Natural killer cell (primary cell): ENCODE results near the gene RNF224. TPM values are rescaled to one million over a fixed set of nuclear protein-coding genes. Genes with fewer than 3 reads are reported as not detected.

Source experiments
- ATAC-seq, 3 donors: fragments of 150-1000 bp in 2 of 3; fragments of 200-7000 bp in 1 of 3; cut with Tn5 transposase; 1 replicate in 1 of 3; 2 replicates in 2 of 3; pipeline ENCODE4 v1.10.0; 2021; ENCODE audit warnings: mild to moderate bottlenecking in 2 of 3, moderate library complexity in 2 of 3
- DNase-seq, 2 donors: peaks; one replicate each; pipeline versions ENCODE4 v3.0.0 to v3.0.0-alpha.2; 2013 to 2021; ENCODE audit warnings: mixed read lengths in 1 of 2
- H3K27ac ChIP-seq: one replicate; pipeline ENCODE4 v1.5.1; 2013; ENCODE audit warnings: mild to moderate bottlenecking, low read length
- H3K27me3 ChIP-seq: one replicate; pipeline ENCODE4 v1.6.1; 2013; ENCODE audit warnings: low read length; ENCODE audit not compliant: control insufficient read depth, insufficient read depth
- H3K36me3 ChIP-seq: one replicate; pipeline ENCODE4 v1.6.1; 2013; ENCODE audit warnings: low read length; ENCODE audit not compliant: control insufficient read depth, insufficient read depth
- H3K4me1 ChIP-seq: one replicate; pipeline ENCODE4 v1.6.1; 2013; ENCODE audit warnings: low read length; ENCODE audit not compliant: control insufficient read depth, insufficient read depth
- H3K4me3 ChIP-seq: one replicate; pipeline ENCODE4 v1.5.1; 2013; ENCODE audit warnings: low read length
- H3K9me3 ChIP-seq: one replicate; pipeline ENCODE4 v1.6.1; 2013; ENCODE audit warnings: low read length; ENCODE audit not compliant: control insufficient read depth, insufficient read depth
- H3K27ac Mint-ChIP-seq, 2 donors: one replicate each; pipeline ENCODE4 v1.8.0; 2022; ENCODE audit warnings: mild to moderate bottlenecking in 2 of 2, mixed read lengths in 2 of 2, moderate library complexity in 1 of 2
- H3K27me3 Mint-ChIP-seq, 2 donors: one replicate each; pipeline ENCODE4 v1.8.0; 2022; ENCODE audit warnings: low read depth in 2 of 2, mixed read lengths in 2 of 2
- H3K36me3 Mint-ChIP-seq: one replicate; pipeline ENCODE4 v1.8.0; 2022; ENCODE audit warnings: mixed read lengths
- H3K4me1 Mint-ChIP-seq, 2 donors: one replicate each; pipeline ENCODE4 v1.8.0; 2022; ENCODE audit warnings: mixed read lengths in 2 of 2
- H3K4me3 Mint-ChIP-seq: one replicate; pipeline ENCODE4 v1.8.0; 2022; ENCODE audit warnings: mild to moderate bottlenecking, moderate library complexity, mixed read lengths
- H3K9me3 Mint-ChIP-seq, 2 donors: one replicate each; pipeline ENCODE4 v1.8.0; 2022; ENCODE audit warnings: mixed read lengths in 2 of 2
- WGBS: methylation state at CpG from one replicate; pipeline ENCODE4 v1.1.7; 2013; ENCODE audit warnings: missing lambda C conversion rate; ENCODE audit not compliant: insufficient coverage; 5-methylcytosine and 5-hydroxymethylcytosine counted together
- intact Hi-C: fragments of 100-400 bp; cut with micrococcal nuclease; formaldehyde crosslinking; loops from one replicate; pipeline ENCODE4 v1.14.2; 2022
- total RNA-seq, 4 donors: library from RNA; stranded (reverse); fragments of 120-200 nt in 1 of 4; gene quantifications; one replicate each; pipeline versions ENCODE4 v1.2.3 to v1.2.4, GENCODE V29; 2013 to 2022
- TF ChIP-seq, protein P1 (sequence below): fragments of 200-600 bp; IDR thresholded peaks from one replicate; pipeline ENCODE4 v1.8.0; 2022; ENCODE audit warnings: antibody characterized with exemption

The RNF224 gene
- total RNA-seq, 3 donors from 2014 or later (not counting 1 experiment from before 2014, with no cell fraction given) = not detected

DNA sequence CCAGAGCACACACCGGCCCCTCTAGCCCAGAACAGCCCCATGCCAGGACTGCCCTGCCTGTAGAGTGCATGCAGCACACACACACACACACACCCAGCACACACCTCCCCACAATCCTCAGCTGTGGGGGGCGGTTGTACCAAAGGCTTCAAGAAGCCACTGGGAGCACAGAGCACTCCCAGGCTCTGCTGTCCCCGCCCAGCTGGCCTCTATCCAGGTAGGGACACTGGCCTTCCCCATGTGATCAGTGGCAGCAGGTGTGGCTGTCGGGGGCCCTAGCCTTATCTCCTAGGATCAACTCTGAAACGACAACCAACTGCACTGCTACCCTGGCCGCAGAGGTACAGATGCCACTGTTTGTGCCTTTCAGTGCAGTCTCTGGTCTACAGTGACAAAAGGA, 40.9 kb upstream of the RNF224 start:
- Mint-ChIP-seq H3K36me3 (no peaks in the 10 kb centered on the region), H3K27ac (no peak overlapping the region), H3K4me1 (peaks cover 20 to 44% of the 10 kb centered on the region in 2 donors), H3K4me3 (no peak overlapping the region), H3K27me3 (no peaks in the 10 kb centered on the region), H3K9me3 (no peaks in the 10 kb centered on the region)
- Histone ChIP-seq H3K4me3 (no peak overlapping the region), H3K27ac (no peak overlapping the region), H3K9me3 (no peaks in the 10 kb centered on the region), H3K4me1 (peaks cover 43% of the 10 kb centered on the region), H3K36me3 (peaks cover 57% of the 10 kb centered on the region), H3K27me3 (no peaks in the 10 kb centered on the region)
- WGBS = 93% methylated on average over 6 of the region's 6 CpGs
- no peak for DNase-seq
- intact Hi-C loops = no loop called here
- TF ChIP-seq, protein P1, sequence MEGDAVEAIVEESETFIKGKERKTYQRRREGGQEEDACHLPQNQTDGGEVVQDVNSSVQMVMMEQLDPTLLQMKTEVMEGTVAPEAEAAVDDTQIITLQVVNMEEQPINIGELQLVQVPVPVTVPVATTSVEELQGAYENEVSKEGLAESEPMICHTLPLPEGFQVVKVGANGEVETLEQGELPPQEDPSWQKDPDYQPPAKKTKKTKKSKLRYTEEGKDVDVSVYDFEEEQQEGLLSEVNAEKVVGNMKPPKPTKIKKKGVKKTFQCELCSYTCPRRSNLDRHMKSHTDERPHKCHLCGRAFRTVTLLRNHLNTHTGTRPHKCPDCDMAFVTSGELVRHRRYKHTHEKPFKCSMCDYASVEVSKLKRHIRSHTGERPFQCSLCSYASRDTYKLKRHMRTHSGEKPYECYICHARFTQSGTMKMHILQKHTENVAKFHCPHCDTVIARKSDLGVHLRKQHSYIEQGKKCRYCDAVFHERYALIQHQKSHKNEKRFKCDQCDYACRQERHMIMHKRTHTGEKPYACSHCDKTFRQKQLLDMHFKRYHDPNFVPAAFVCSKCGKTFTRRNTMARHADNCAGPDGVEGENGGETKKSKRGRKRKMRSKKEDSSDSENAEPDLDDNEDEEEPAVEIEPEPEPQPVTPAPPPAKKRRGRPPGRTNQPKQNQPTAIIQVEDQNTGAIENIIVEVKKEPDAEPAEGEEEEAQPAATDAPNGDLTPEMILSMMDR = no peak
- ATAC-seq = no peak

DNA sequence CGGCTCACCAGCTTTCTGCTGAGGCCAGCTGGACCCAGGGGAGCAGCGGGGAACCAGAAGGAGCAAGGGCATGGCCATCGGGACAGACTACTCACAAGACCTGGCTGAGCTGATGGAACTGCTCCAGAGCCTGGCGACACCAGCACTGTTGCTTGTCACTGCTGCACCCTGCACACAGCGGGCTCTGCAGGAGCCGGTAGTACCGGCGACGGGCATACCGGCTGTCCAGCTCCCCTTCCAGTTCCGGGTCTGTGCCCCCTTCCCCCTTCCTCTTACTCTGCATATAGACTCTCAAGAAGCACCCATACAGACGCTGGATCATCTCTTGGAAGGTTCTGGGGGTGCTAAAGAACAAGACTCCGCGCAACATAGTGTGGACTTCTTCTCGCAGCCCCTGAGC, 39.9 kb upstream of the RNF224 start:
- Mint-ChIP-seq H3K27ac (peak overlapping the region; percentile 91 to 97), H3K4me1 (peaks cover 20 to 44% of the 10 kb centered on the region in 2 donors), H3K9me3 (no peaks in the 10 kb centered on the region), H3K27me3 (no peaks in the 10 kb centered on the region), H3K36me3 (no peaks in the 10 kb centered on the region), H3K4me3 (peak overlapping the region; percentile 96)
- Histone ChIP-seq H3K27ac (no peak overlapping the region), H3K4me3 (peak overlapping the region; percentile 81), H3K9me3 (no peaks in the 10 kb centered on the region), H3K36me3 (peaks cover 50% of the 10 kb centered on the region), H3K4me1 (peaks cover 43% of the 10 kb centered on the region), H3K27me3 (no peaks in the 10 kb centered on the region)
- 88% methylated on average over 15 of the region's 15 CpGs for WGBS
- DNase-seq = no peak
- TF ChIP-seq, protein P1 = no peak
- ATAC-seq = no peak
- intact Hi-C loops = no loop called here

DNA sequence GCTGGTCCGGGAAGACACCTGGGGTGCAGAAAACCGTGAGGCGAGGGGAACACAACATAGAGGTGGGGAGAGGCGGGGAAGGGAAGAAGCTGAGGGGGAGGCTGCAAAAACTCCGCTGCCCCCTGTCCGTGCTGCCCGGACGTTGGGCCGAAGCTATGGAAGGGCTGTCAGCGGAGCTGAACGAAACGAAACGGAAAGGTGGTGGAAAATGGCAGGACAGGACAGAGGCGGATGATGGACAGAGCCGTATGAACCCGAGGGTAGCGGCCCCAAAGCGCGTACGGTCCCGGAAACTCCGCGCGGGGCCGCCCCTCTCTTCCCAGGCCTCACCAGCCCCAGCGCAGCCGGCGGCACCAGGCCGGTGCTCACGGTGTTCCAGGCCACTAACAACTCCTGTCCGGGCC, 39.2 kb upstream of the RNF224 start:
- intact Hi-C loops = loop anchor here (1.0 kb wide), 1 partner anchor 17 kb away; the partner anchor contains the start of genes NDOR1 and TMEM203
- Histone ChIP-seq H3K27ac (peak overlapping the region; percentile 79), H3K27me3 (no peaks in the 10 kb centered on the region), H3K4me1 (peaks cover 43% of the 10 kb centered on the region), H3K4me3 (peak overlapping the region; percentile 81), H3K36me3 (peaks cover 43% of the 10 kb centered on the region), H3K9me3 (no peaks in the 10 kb centered on the region)
- H3K27me3 Mint-ChIP-seq = no peaks in the 10 kb centered on the region
- WGBS = under 1% methylated on average over 31 of the region's 31 CpGs
- peak; percentile 22 to 41 (median 38) for ATAC-seq
- H3K4me1 Mint-ChIP-seq = peaks cover 20 to 44% of the 10 kb centered on the region in 2 donors
- H3K27ac Mint-ChIP-seq = peak overlapping the region; percentile 91 to 97
- DNase-seq = no peak
- TF ChIP-seq, protein P1 = no peak
- no peaks in the 10 kb centered on the region for H3K36me3 Mint-ChIP-seq
- H3K9me3 Mint-ChIP-seq = no peaks in the 10 kb centered on the region
- H3K4me3 Mint-ChIP-seq = peak overlapping the region; percentile 96
